Keratinocyte (primary cell): ENCODE data around the gene ANKRD10. TPM values are rescaled to one million over a fixed set of nuclear protein-coding genes. Genes with fewer than 3 reads are reported as not detected.

Experiments
- DNase-seq: peaks from one replicate; pipeline ENCODE4 v3.0.0-alpha.2; 2011; ENCODE audit warnings: low read depth, missing footprints, low spot score
- FAIRE-seq: peaks from 2 replicates; lab custom pipeline; 2011; peaks lifted over from hg19 to GRCh38; lab: Jason Lieb, UNC
- H2AFZ ChIP-seq: 2 replicates; pipeline ENCODE4 v1.6.0; 2012; ENCODE audit warnings: low read length, control low read depth, inconsistent platforms; ENCODE audit not compliant: control insufficient read depth
- H3K27ac ChIP-seq: 2 replicates; pipeline ENCODE4 v1.5.1; 2011; ENCODE audit warnings: low read length; ENCODE audit not compliant: control insufficient read depth, insufficient read depth
- H3K27me3 ChIP-seq: 3 replicates; pipeline ENCODE4 v1.6.0; 2011; ENCODE audit warnings: low read length; ENCODE audit not compliant: control insufficient read depth, insufficient read depth; ENCODE audit errors: extremely low read depth
- H3K36me3 ChIP-seq, 2 experiments: 2 replicates in 1 of 2; 3 replicates in 1 of 2; pipeline ENCODE4 v1.5.1; 2011; ENCODE audit warnings: low read length in 2 of 2, mild to moderate bottlenecking in 1 of 2; ENCODE audit not compliant: control insufficient read depth in 2 of 2, insufficient read depth in 2 of 2; ENCODE audit errors: extremely low read depth in 1 of 2
- H3K4me1 ChIP-seq: 3 replicates; pipeline ENCODE4 v1.5.1; 2011; ENCODE audit warnings: low read length; ENCODE audit not compliant: control insufficient read depth, insufficient read depth; ENCODE audit errors: extremely low read depth
- H3K4me2 ChIP-seq: 3 replicates; pipeline ENCODE4 v1.6.0; 2011; ENCODE audit warnings: low read depth, low read length; ENCODE audit not compliant: control insufficient read depth, insufficient read depth; ENCODE audit errors: extremely low read depth
- H3K4me3 ChIP-seq, 3 experiments: fragments of 200-600 bp in 1 of 3; sonication (generic) in 1 of 3; 2 replicates in 2 of 3; 3 replicates in 1 of 3; pipeline ENCODE4 v1.5.1; 2011 to 2016; ENCODE audit warnings: low read length in 3 of 3, mild to moderate bottlenecking in 3 of 3, control low read depth in 2 of 3, inconsistent platforms in 1 of 3, low read depth in 1 of 3, mixed read lengths in 1 of 3, mixed run types in 1 of 3, moderate library complexity in 1 of 3; ENCODE audit not compliant: control insufficient read depth in 2 of 3, insufficient read depth in 2 of 3; ENCODE audit errors: extremely low read depth in 1 of 3
- H3K79me2 ChIP-seq: 2 replicates; pipeline ENCODE4 v1.6.0; 2012; ENCODE audit warnings: low read length; ENCODE audit not compliant: control insufficient read depth, insufficient read depth
- H3K9ac ChIP-seq: 3 replicates; pipeline ENCODE4 v1.6.0; 2011; ENCODE audit warnings: low read length; ENCODE audit not compliant: control insufficient read depth, insufficient read depth; ENCODE audit errors: extremely low read depth
- H3K9me1 ChIP-seq: 3 replicates; pipeline ENCODE4 v1.6.0; 2011; ENCODE audit warnings: low read length; ENCODE audit not compliant: control insufficient read depth, insufficient read depth; ENCODE audit errors: extremely low read depth
- H3K9me3 ChIP-seq: 2 replicates; pipeline ENCODE4 v1.5.1; 2012; ENCODE audit warnings: low read depth, low read length; ENCODE audit not compliant: control insufficient read depth
- H4K20me1 ChIP-seq: 3 replicates; pipeline ENCODE4 v1.6.0; 2011; ENCODE audit warnings: low read length; ENCODE audit not compliant: control insufficient read depth, insufficient read depth; ENCODE audit errors: extremely low read depth
- EZH2 ChIP-seq: IDR thresholded peaks from one replicate; pipeline ENCODE4 v1.6.1; 2012; ENCODE audit warnings: inconsistent platforms, mild to moderate bottlenecking, low read length, moderate library complexity
- dilution Hi-C: fragments of 300-500 bp; cut with MboI; formaldehyde crosslinking; loops from one replicate; pipeline ENCODE4 v1.7.0; 2020; ENCODE audit warnings: low sequenced_read_pairs; ENCODE audit not compliant: extremely low pct_ligation_motif_present
- polyA plus RNA-seq, 5 experiments: library from polyadenylated mRNA; depleted of rRNA in 3 of 5; stranded (reverse) in 3 of 5; stranded (forward) in 1 of 5; unstranded in 1 of 5; fragments of >200 nt; gene quantifications; 1 replicate in 1 of 5; 2 replicates in 3 of 5; 3 replicates in 1 of 5; pipeline versions ENCODE4 v1.2.1 to v1.2.3, GENCODE V29; 2011 to 2012; ENCODE audit warnings: missing spikeins in 2 of 5, low read depth in 1 of 5, low replicate concordance in 1 of 5
- TF ChIP-seq, protein P1 (sequence below), 3 experiments: IDR thresholded peaks in 1 of 3; conservative IDR thresholded peaks in 1 of 3; optimal IDR thresholded peaks in 1 of 3; 2 replicates in 2 of 3; 3 replicates in 1 of 3; pipeline versions ENCODE3 to v1.5.1; 2011; ENCODE audit warnings: low read length in 3 of 3, mild to moderate bottlenecking in 3 of 3, moderate library complexity in 2 of 3, control low read depth in 1 of 3, inconsistent platforms in 1 of 3; ENCODE audit not compliant: insufficient read depth in 2 of 3; ENCODE audit errors: extremely low read depth in 1 of 3

ANKRD10 gene
- polyA plus RNA-seq, 1 donor (not counting 4 experiments of a cell fraction or from before 2014, with no cell fraction given): 58.1 TPM

DNA sequence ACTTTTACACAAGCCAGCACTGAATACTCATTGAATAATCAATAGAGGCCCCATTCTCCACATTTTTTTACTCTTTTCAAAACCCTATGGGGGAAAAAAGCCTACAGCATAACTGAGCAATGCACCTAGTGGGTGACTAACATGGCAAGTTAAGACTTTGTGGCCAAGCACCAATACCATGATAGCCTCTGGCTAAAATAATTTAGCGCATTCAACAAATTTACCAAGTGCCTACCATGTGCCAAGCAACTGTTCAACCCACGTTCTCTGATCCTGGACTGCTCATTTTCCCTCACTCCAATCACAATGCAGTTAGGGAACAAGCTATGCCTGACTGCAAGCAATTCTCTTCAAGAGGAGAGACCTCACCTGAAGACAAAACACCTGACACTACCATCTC lies 3.0 kb downstream of the ANKRD10 start:
- peak; percentile 80 for FAIRE-seq
- peaks cover 0 to 11% of the 10 kb centered on the region in 2 experiments for H3K36me3 ChIP-seq
- H3K79me2 ChIP-seq: peaks cover 55% of the 10 kb centered on the region
- TF ChIP-seq EZH2: no peak
- TF ChIP-seq, protein P1, sequence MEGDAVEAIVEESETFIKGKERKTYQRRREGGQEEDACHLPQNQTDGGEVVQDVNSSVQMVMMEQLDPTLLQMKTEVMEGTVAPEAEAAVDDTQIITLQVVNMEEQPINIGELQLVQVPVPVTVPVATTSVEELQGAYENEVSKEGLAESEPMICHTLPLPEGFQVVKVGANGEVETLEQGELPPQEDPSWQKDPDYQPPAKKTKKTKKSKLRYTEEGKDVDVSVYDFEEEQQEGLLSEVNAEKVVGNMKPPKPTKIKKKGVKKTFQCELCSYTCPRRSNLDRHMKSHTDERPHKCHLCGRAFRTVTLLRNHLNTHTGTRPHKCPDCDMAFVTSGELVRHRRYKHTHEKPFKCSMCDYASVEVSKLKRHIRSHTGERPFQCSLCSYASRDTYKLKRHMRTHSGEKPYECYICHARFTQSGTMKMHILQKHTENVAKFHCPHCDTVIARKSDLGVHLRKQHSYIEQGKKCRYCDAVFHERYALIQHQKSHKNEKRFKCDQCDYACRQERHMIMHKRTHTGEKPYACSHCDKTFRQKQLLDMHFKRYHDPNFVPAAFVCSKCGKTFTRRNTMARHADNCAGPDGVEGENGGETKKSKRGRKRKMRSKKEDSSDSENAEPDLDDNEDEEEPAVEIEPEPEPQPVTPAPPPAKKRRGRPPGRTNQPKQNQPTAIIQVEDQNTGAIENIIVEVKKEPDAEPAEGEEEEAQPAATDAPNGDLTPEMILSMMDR (optimal IDR thresholded peaks at IDR 0.05 in 1 of 3, IDR thresholded peaks at IDR 0.05 in 1 of 3, conservative IDR thresholded peaks at IDR 0.05 in 1 of 3; ENCODE audit: extremely low read depth in 1 of 3, insufficient read depth in 2 of 3, low read length in 3 of 3): no peak
- no peak overlapping the region for H2AFZ ChIP-seq
- H3K4me2 ChIP-seq: peak overlapping the region; percentile 80
- peak; percentile 69 for DNase-seq
- H3K27me3 ChIP-seq: no peaks in the 10 kb centered on the region
- H4K20me1 ChIP-seq: peaks cover 5% of the 10 kb centered on the region
- H3K27ac ChIP-seq: peak overlapping the region; percentile 82
- dilution Hi-C loops: no loop called here
- H3K9ac ChIP-seq: peak overlapping the region; percentile 5
- no peaks in the 10 kb centered on the region for H3K9me3 ChIP-seq
- H3K9me1 ChIP-seq: no peaks in the 10 kb centered on the region
- peaks cover 56% of the 10 kb centered on the region for H3K4me1 ChIP-seq
- peak overlapping the region in 1 of 3 experiments; percentile 0 for H3K4me3 ChIP-seq

DNA sequence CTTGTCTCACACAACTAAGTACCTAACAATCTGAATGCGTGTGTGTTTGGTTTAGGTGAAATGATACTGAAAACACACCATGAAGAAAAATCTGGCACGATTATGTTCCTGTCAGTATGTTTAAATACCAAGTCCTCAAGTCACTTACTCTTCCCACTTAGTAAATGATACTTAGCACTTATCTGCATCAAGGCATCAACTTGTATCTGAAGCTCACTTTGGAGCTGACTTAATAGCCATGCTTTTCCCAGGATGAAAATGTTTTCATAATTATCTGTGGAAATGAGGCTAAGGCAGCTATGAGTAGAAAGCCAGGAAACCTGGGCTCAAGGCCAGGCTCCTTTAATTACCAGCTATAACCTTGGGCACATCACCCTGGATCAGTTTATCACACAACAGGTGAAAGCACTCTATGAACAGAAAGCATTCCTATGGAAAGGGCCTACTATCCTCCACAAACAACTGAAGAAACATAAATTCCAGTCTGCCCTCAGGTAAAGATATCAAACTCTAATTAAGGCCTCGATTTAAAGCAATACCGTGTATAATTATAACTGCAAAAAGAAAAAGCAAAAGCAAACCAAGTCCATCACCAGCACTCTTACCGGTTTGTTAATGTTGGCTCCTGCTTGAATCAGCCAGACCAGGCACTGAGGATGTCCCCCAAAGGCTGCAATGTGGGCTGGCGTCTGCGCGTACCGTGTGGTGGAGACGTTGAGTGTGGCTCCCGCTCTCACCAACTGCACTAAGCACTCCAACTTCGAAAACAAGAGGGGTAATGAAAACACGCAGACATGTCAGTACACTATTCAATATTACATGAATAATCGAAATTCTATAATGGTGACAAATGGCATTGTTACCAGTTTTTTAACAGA lies 4.6 kb downstream of the ANKRD10 start:
- H3K4me2 ChIP-seq: no peak overlapping the region
- FAIRE-seq: no peak
- peaks cover 54% of the 10 kb centered on the region for H3K4me1 ChIP-seq

More for the DNA sequence above, 4.6 kb downstream of the ANKRD10 start:
- Histone ChIP-seq H3K27ac (no peak overlapping the region), H3K27me3 (no peaks in the 10 kb centered on the region), H3K79me2 (peaks cover 71% of the 10 kb centered on the region), H3K4me3 (no peak overlapping the region), H3K9me1 (no peaks in the 10 kb centered on the region), H3K9ac (no peak overlapping the region), H3K36me3 (peaks cover 3 to 26% of the 10 kb centered on the region in 2 experiments), H4K20me1 (peaks cover 5% of the 10 kb centered on the region), H2AFZ (no peak overlapping the region), H3K9me3 (no peaks in the 10 kb centered on the region)
- TF ChIP-seq EZH2: no peak
- TF ChIP-seq, protein P1 (optimal IDR thresholded peaks at IDR 0.05 in 1 of 3, IDR thresholded peaks at IDR 0.05 in 1 of 3, conservative IDR thresholded peaks at IDR 0.05 in 1 of 3; ENCODE audit: extremely low read depth in 1 of 3, insufficient read depth in 2 of 3, low read length in 3 of 3): no peak
- dilution Hi-C loops: no loop called here
- no peak for DNase-seq
